Uterus (tissue), 4 donors: ENCODE measurements around the gene RAD9B. TPM values are rescaled to one million over a fixed set of nuclear protein-coding genes. Genes with fewer than 3 reads are reported as not detected.
"Not testable (repeated sequence)": the region's sequence is repeated elsewhere in the genome, so short reads cannot be mapped to it uniquely, and the experiment has no call there.

ENCODE experiments used
- DNase-seq, 2 donors: peaks; one replicate each; pipeline ENCODE4 v3.0.0-alpha.2; 2019 to 2020
- H3K27ac ChIP-seq, 2 donors: fragments of 200-600 bp; sonication (generic); 1 replicate in 1 of 2; 2 replicates in 1 of 2; pipeline ENCODE4 v1.5.1; 2016 to 2018
- H3K27me3 ChIP-seq, 2 donors: fragments of 200-600 bp; sonication (generic); one replicate each; pipeline ENCODE4 v1.5.1; 2018 to 2019; ENCODE audit warnings: control low read depth in 1 of 2
- H3K36me3 ChIP-seq, 2 donors: fragments of 200-600 bp; sonication (generic); one replicate each; pipeline ENCODE4 v1.5.1; 2019; ENCODE audit warnings: control low read depth in 1 of 2
- H3K4me1 ChIP-seq, 2 donors: fragments of 200-600 bp; sonication (generic); one replicate each; pipeline ENCODE4 v1.5.1; 2018 to 2019; ENCODE audit warnings: control low read depth in 1 of 2
- H3K4me3 ChIP-seq, 2 donors: fragments of 200-600 bp; sonication (generic); 1 replicate in 1 of 2; 2 replicates in 1 of 2; pipeline ENCODE4 v1.5.1; 2018 to 2019; ENCODE audit warnings: mild to moderate bottlenecking in 1 of 2
- H3K9me3 ChIP-seq, 2 donors: fragments of 200-600 bp; sonication (generic); one replicate each; pipeline ENCODE4 v1.5.1; 2019; ENCODE audit warnings: control low read depth in 1 of 2
- POLR2A ChIP-seq, 2 donors: fragments of 450-650 bp; IDR thresholded peaks; one replicate each; pipeline ENCODE4 v1.6.1; 2016; ENCODE audit warnings: antibody characterized with exemption in 2 of 2, mild to moderate bottlenecking in 1 of 2, moderate library complexity in 1 of 2
- intact Hi-C: fragments of 100-400 bp; cut with DNase I; formaldehyde crosslinking; loops from one replicate; pipeline ENCODE4 v1.15.1; 2023; ENCODE audit warnings: low total_unique reads
- total RNA-seq, 4 donors: library from RNA; depleted of rRNA in 3 of 4; stranded (reverse); fragments of >200 nt in 3 of 4; gene quantifications; one replicate each; pipeline versions ENCODE4 v1.1.0 to v1.2.4, GENCODE V29; 2014 to 2023
- TF ChIP-seq, protein P1 (sequence below), 4 experiments: fragments of 200-600 bp in 2 of 4; fragments of 450-650 bp in 2 of 4; sonication (generic) in 2 of 4; IDR thresholded peaks; one replicate each; pipeline ENCODE4 v1.5.1; 2016 to 2019; ENCODE audit warnings: antibody characterized with exemption in 4 of 4, mild to moderate bottlenecking in 2 of 4, moderate library complexity in 1 of 4
- donor health status: DM: yes; HTN: yes; CAD: no.

RAD9B gene
- total RNA-seq, 4 donors from 2014 or later = 0.88 to 8.4 (median 1.2) TPM; not detected in 1

- H3K9me3 ChIP-seq = no peaks in the 10 kb centered on the region
- H3K4me1 ChIP-seq = no peaks in the 10 kb centered on the region
- TF ChIP-seq POLR2A (IDR thresholded peaks at IDR 0.05) = no peak
- TF ChIP-seq, protein P1, sequence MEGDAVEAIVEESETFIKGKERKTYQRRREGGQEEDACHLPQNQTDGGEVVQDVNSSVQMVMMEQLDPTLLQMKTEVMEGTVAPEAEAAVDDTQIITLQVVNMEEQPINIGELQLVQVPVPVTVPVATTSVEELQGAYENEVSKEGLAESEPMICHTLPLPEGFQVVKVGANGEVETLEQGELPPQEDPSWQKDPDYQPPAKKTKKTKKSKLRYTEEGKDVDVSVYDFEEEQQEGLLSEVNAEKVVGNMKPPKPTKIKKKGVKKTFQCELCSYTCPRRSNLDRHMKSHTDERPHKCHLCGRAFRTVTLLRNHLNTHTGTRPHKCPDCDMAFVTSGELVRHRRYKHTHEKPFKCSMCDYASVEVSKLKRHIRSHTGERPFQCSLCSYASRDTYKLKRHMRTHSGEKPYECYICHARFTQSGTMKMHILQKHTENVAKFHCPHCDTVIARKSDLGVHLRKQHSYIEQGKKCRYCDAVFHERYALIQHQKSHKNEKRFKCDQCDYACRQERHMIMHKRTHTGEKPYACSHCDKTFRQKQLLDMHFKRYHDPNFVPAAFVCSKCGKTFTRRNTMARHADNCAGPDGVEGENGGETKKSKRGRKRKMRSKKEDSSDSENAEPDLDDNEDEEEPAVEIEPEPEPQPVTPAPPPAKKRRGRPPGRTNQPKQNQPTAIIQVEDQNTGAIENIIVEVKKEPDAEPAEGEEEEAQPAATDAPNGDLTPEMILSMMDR (IDR thresholded peaks at IDR 0.05) = no peak
- no peaks in the 10 kb centered on the region for H3K36me3 ChIP-seq
- no peaks in the 10 kb centered on the region for H3K27me3 ChIP-seq
- intact Hi-C loops = loop anchor here (5.0 kb wide), 1 partner anchor 88 kb away; no protein-coding TSS in a partner anchor
- no peak overlapping the region for H3K27ac ChIP-seq
- no peak for DNase-seq
- H3K4me3 ChIP-seq = no peak overlapping the region
These were observed 11.7 kb downstream of the RAD9B start for GRCh38 chr12:110513842-110514241.

GRCh38 chr12:110514363-110514762 is 12.2 kb downstream of the RAD9B start:
- Histone ChIP-seq H3K27me3 (no peaks in the 10 kb centered on the region), H3K36me3 (no peaks in the 10 kb centered on the region), H3K4me1 (no peaks in the 10 kb centered on the region), H3K27ac (no peak overlapping the region), H3K9me3 (no peaks in the 10 kb centered on the region), H3K4me3 (no peak overlapping the region)
- DNase-seq = no peak
- intact Hi-C loops = loop anchor here (5.0 kb wide), 1 partner anchor 88 kb away; no protein-coding TSS in a partner anchor
- TF ChIP-seq, protein P1 (IDR thresholded peaks at IDR 0.05) = no peak
- no peak for TF ChIP-seq POLR2A (IDR thresholded peaks at IDR 0.05)

GRCh38 chr12:110516995-110517394 is 14.9 kb downstream of the RAD9B start:
- TF ChIP-seq, protein P1 (IDR thresholded peaks at IDR 0.05) = no peak
- TF ChIP-seq POLR2A (IDR thresholded peaks at IDR 0.05) = no peak

DNA sequence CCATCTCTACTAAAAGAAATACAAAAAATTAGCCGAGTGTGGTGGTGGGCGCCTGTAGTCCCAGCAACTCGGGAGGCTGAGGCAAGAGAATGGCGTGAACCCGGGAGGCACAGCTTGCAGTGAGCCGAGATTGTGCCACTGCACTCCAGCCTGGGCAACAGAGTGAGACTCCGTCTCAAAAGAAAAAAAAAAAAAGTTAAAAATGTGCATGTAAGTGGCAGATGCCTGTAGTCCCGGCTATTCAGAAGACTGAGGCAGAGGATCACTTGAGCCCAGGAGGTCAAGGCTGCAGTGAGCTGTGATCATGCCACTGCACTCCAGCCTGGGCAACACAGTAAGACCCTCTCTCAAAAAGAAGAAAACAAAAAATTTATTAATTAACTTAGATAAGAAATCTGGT is 15.9 kb downstream of the RAD9B start:
- DNase-seq, intact Hi-C loops, H3K27ac ChIP-seq, H3K4me3 ChIP-seq, H3K4me1 ChIP-seq, H3K9me3 ChIP-seq, H3K36me3 ChIP-seq, H3K27me3 ChIP-seq: not testable (repeated sequence)

More at GRCh38 chr12:110516995-110517394, 14.9 kb downstream of the RAD9B start:
- H3K9me3 ChIP-seq = no peaks in the 10 kb centered on the region
- no peak overlapping the region for H3K4me3 ChIP-seq
- DNase-seq = no peak
- no peaks in the 10 kb centered on the region for H3K27me3 ChIP-seq
- H3K27ac ChIP-seq = no peak overlapping the region
- no peaks in the 10 kb centered on the region for H3K4me1 ChIP-seq
- H3K36me3 ChIP-seq = no peaks in the 10 kb centered on the region
- intact Hi-C loops = no loop called here

DNA sequence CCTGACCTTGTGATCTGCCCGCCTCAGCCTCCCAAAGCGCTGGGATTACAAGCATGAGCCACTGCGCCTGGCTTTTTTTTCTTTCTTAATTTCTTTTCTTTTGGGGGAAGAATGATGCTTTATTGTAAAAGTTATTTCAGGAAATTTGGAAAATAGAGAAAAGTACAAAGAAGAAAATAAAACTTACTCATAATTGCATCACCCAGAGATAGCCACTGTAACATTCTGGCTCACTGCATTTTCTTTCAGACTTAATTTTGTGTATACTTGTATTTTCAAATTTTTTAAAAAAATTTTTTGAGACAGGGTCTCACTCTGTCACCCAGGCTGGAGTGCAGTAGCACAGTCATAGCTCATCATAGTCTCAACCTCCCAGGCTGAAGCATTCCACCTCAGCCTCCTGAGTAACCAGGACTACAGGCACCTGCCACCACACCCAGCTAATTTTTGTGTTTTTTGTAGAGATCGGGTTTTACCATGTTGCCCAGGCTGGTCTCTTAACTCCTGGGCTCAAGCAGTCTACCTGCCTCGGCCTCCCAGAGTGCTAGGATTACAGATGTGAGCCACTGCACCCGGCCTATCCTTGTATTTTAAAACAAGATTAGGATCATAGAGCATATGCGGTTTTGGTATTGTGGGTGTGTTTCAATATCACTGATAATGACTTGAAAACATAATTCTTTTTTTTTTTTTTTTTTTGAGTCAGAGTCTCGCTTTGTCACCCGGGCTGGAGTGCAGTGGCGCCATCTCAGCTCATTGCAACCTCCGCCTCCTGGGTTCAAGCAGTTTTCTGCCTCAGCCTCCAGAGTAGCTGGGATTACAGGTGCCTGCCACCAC is 19.0 kb downstream of the RAD9B start:
- H3K9me3 ChIP-seq, H3K27me3 ChIP-seq, H3K4me1 ChIP-seq, H3K36me3 ChIP-seq, intact Hi-C loops, H3K27ac ChIP-seq, DNase-seq, H3K4me3 ChIP-seq: not testable (repeated sequence)

DNA sequence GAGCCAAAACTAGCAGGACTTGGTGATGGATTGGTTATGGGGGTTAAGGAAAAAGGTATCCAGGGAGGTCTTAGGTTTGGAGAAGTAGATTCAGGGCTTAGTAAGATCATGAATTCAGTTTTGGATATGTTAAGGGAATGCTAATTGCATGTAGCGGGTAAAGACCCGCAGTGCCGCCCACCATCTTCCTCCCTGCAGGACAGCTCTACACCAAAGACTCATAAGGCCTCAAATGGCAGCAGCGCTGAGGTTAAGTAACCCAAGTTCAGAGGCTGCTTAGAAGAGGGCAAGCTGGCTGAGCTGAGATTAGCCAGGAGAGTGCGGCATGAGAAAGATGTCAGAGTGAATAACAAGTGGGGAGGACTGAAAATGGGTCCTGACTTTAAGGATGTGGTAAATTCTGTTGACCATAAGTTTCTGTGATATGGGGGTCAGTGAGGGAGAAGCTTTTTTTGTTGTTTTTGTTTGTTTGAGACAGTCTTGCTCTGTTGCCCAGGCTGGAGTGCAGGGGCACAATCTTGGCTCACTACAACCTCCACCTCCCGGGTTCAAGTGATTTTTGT is 26.2 kb downstream of the RAD9B start:
- H3K4me1 ChIP-seq = no peaks in the 10 kb centered on the region
- no peak for DNase-seq
- no peaks in the 10 kb centered on the region for H3K27me3 ChIP-seq
- H3K27ac ChIP-seq = no peak overlapping the region
- no peaks in the 10 kb centered on the region for H3K36me3 ChIP-seq
- no peaks in the 10 kb centered on the region for H3K9me3 ChIP-seq
- intact Hi-C loops = no loop called here
- no peak overlapping the region for H3K4me3 ChIP-seq
- TF ChIP-seq POLR2A (IDR thresholded peaks at IDR 0.05) = no peak
- TF ChIP-seq, protein P1 (IDR thresholded peaks at IDR 0.05) = no peak
